SK-N-SH treated with all-trans-retinoic acid at 6 μM for 48 hours (cell line): Measurements from ENCODE around the gene MFN2.

Experiments used
- ATAC-seq: fragments of 200-7000 bp; cut with Tn5 transposase; 3 replicates; pipeline ENCODE4 v1.9.1; 2020; ENCODE audit warnings: mild to moderate bottlenecking, moderate library complexity
- ARNTL ChIP-seq: fragments of 450-650 bp; formaldehyde crosslinking; IDR thresholded peaks from 2 replicates; pipeline ENCODE4 v1.5.0; 2020; ENCODE audit warnings: low read depth, mild to moderate bottlenecking, moderate library complexity, borderline replicate concordance
- BACH2 ChIP-seq: fragments of 250-450 bp; sonication (Bioruptor Pico); IDR thresholded peaks from 2 replicates; pipeline ENCODE4 v1.9.0; 2021; ENCODE audit warnings: mild to moderate bottlenecking, borderline replicate concordance
- CREB5 ChIP-seq: fragments of 250-450 bp; sonication (Bioruptor Pico); IDR thresholded peaks from 2 replicates; pipeline ENCODE4 v1.5.1; 2020; ENCODE audit warnings: low read depth, mild to moderate bottlenecking, moderate library complexity
- CSRNP3 ChIP-seq: fragments of 250-450 bp; sonication (Bioruptor Pico); IDR thresholded peaks from 2 replicates; pipeline ENCODE4 v1.5.1; 2021; ENCODE audit warnings: mild to moderate bottlenecking, moderate library complexity
- ESRRG ChIP-seq: fragments of 250-450 bp; sonication (Bioruptor Pico); IDR thresholded peaks from 2 replicates; pipeline ENCODE4 v1.6.1; 2021; ENCODE audit warnings: mild to moderate bottlenecking
- GLIS3 ChIP-seq: fragments of 250-450 bp; sonication (Bioruptor Pico); IDR thresholded peaks from 2 replicates; pipeline ENCODE4 v1.5.0; 2020; ENCODE audit warnings: mild to moderate bottlenecking, moderate library complexity
- OSR1 ChIP-seq: fragments of 250-450 bp; sonication (Bioruptor Pico); IDR thresholded peaks from 2 replicates; pipeline ENCODE4 v1.8.0; 2022; ENCODE audit warnings: moderate library complexity, mild to moderate bottlenecking, inconsistent platforms
- PATZ1 ChIP-seq: fragments of 250-450 bp; sonication (Bioruptor Pico); IDR thresholded peaks from 2 replicates; pipeline ENCODE4 v1.8.0; 2020; ENCODE audit warnings: mild to moderate bottlenecking, moderate library complexity, borderline replicate concordance
- POU6F1 ChIP-seq: fragments of 250-450 bp; sonication (Bioruptor Pico); IDR thresholded peaks from 2 replicates; pipeline ENCODE4 v1.8.0; 2021; ENCODE audit warnings: low read depth, mild to moderate bottlenecking, moderate library complexity, borderline replicate concordance
- PPARA ChIP-seq: fragments of 250-450 bp; sonication (Bioruptor Pico); IDR thresholded peaks from 2 replicates; pipeline ENCODE4 v1.5.0; 2020; ENCODE audit warnings: mild to moderate bottlenecking, borderline replicate concordance
- ZC3H10 ChIP-seq: fragments of 250-450 bp; sonication (Bioruptor Pico); IDR thresholded peaks from 2 replicates; pipeline ENCODE4 v1.5.1; 2021; ENCODE audit warnings: mild to moderate bottlenecking, moderate library complexity
- ZFP3 ChIP-seq: fragments of 250-450 bp; sonication (Bioruptor Pico); IDR thresholded peaks from 2 replicates; pipeline ENCODE4 v1.5.0; 2020; ENCODE audit warnings: mild to moderate bottlenecking, moderate library complexity
- ZNF565 ChIP-seq: fragments of 450-650 bp; formaldehyde crosslinking; conservative IDR thresholded peaks from 2 replicates; pipeline ENCODE4 v1.5.0; 2020; ENCODE audit warnings: low read depth, mild to moderate bottlenecking, moderate library complexity
- ZNF70 ChIP-seq: fragments of 450-650 bp; formaldehyde crosslinking; IDR thresholded peaks from 2 replicates; pipeline ENCODE4 v1.5.0; 2020; ENCODE audit warnings: mild to moderate bottlenecking, moderate library complexity
- ZNF8 ChIP-seq: fragments of 450-650 bp; formaldehyde crosslinking; IDR thresholded peaks from 2 replicates; pipeline ENCODE4 v1.5.0; 2020; ENCODE audit warnings: mild to moderate bottlenecking, moderate library complexity
- TF ChIP-seq, protein P1 (sequence below): fragments of 250-450 bp; sonication (Bioruptor Pico); IDR thresholded peaks from 2 replicates; pipeline ENCODE4 v1.5.0; 2020; ENCODE audit warnings: mild to moderate bottlenecking, moderate library complexity

MFN2 gene

GRCh38 chr1:11981378-11982009 is 1.2 kb downstream of the MFN2 start:
- TF ChIP-seq ZFP3 (CRISPR knock-in tag) (no peak), GLIS3 (CRISPR knock-in tag) (no peak), BACH2 (CRISPR knock-in tag) (no peak), CSRNP3 (CRISPR knock-in tag) (no peak), ARNTL (CRISPR knock-in tag) (no peak), ZNF8 (CRISPR knock-in tag) (no peak), PATZ1 (CRISPR knock-in tag) (no peak), POU6F1 (CRISPR knock-in tag) (no peak), ZNF565 (CRISPR knock-in tag) (no peak)
- TF ChIP-seq, protein P1, sequence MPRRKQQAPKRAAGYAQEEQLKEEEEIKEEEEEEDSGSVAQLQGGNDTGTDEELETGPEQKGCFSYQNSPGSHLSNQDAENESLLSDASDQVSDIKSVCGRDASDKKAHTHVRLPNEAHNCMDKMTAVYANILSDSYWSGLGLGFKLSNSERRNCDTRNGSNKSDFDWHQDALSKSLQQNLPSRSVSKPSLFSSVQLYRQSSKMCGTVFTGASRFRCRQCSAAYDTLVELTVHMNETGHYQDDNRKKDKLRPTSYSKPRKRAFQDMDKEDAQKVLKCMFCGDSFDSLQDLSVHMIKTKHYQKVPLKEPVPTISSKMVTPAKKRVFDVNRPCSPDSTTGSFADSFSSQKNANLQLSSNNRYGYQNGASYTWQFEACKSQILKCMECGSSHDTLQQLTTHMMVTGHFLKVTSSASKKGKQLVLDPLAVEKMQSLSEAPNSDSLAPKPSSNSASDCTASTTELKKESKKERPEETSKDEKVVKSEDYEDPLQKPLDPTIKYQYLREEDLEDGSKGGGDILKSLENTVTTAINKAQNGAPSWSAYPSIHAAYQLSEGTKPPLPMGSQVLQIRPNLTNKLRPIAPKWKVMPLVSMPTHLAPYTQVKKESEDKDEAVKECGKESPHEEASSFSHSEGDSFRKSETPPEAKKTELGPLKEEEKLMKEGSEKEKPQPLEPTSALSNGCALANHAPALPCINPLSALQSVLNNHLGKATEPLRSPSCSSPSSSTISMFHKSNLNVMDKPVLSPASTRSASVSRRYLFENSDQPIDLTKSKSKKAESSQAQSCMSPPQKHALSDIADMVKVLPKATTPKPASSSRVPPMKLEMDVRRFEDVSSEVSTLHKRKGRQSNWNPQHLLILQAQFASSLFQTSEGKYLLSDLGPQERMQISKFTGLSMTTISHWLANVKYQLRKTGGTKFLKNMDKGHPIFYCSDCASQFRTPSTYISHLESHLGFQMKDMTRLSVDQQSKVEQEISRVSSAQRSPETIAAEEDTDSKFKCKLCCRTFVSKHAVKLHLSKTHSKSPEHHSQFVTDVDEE: no peak
- ATAC-seq: no peak

- no peak for ATAC-seq
- TF ChIP-seq ZC3H10 (CRISPR knock-in tag): no peak
- no peak for TF ChIP-seq ZNF70 (CRISPR knock-in tag)
- TF ChIP-seq, protein P1: no peak
- no peak for TF ChIP-seq PPARA (CRISPR knock-in tag)
Observed at GRCh38 chr1:11982010-11982392, 1.8 kb downstream of the MFN2 start.

GRCh38 chr1:11984121-11984520 is 3.9 kb downstream of the MFN2 start:
- no peak for TF ChIP-seq PPARA (CRISPR knock-in tag)
- no peak for TF ChIP-seq OSR1 (CRISPR knock-in tag)
- no peak for TF ChIP-seq ZFP3 (CRISPR knock-in tag)
- TF ChIP-seq ZC3H10 (CRISPR knock-in tag): no peak
- no peak for TF ChIP-seq ARNTL (CRISPR knock-in tag)
- no peak for TF ChIP-seq ESRRG (CRISPR knock-in tag)
- no peak for ATAC-seq

GRCh38 chr1:11984576-11984975 is 4.3 kb downstream of the MFN2 start:
- ATAC-seq: no peak
- TF ChIP-seq CREB5 (CRISPR knock-in tag): no peak
- TF ChIP-seq, all 23 proteins: peak for 0
